Activated CD8-positive, alpha-beta memory T cell treated with anti-CD3 and anti-CD28 coated beads, Interleukin-2, amount 10 ng/mL, durations not matched to agents 7 days and 5 days (primary cell): ENCODE measurements around the gene PSRC1. TPM values are rescaled to one million over a fixed set of nuclear protein-coding genes. Genes with fewer than 3 reads are reported as not detected.

ENCODE experiments used
- ATAC-seq: fragments of 150-1000 bp; cut with Tn5 transposase; one replicate; pipeline ENCODE4 v1.10.0; 2021; ENCODE audit warnings: moderate library complexity
- CTCF ChIA-PET: fragments of 350-600 bp; sonication (Branson Sonifier 250); formaldehyde crosslinking; loops from one replicate; lab custom pipeline; 2021; ENCODE audit warnings: antibody characterized with exemption; lab: Charles Lee
- DNase-seq: peaks from one replicate; pipeline ENCODE4 v3.0.0-alpha.2; 2020
- H3K27ac Mint-ChIP-seq: one replicate; pipeline ENCODE4 v1.8.0; 2021; ENCODE audit warnings: mild to moderate bottlenecking, mixed read lengths
- H3K27me3 Mint-ChIP-seq: one replicate; pipeline ENCODE4 v1.8.0; 2021; ENCODE audit warnings: mixed read lengths
- H3K36me3 Mint-ChIP-seq: one replicate; pipeline ENCODE4 v1.8.0; 2021; ENCODE audit warnings: mild to moderate bottlenecking, mixed read lengths
- H3K4me1 Mint-ChIP-seq: one replicate; pipeline ENCODE4 v1.8.0; 2021; ENCODE audit warnings: mixed read lengths
- H3K4me3 Mint-ChIP-seq: one replicate; pipeline ENCODE4 v1.8.0; 2021; ENCODE audit warnings: mild to moderate bottlenecking, moderate library complexity, mixed read lengths
- H3K9me3 Mint-ChIP-seq: one replicate; pipeline ENCODE4 v1.8.0; 2022; ENCODE audit warnings: low read depth, mixed read lengths
- total RNA-seq, 2 experiments: library from RNA; stranded (reverse); gene quantifications; one replicate each; pipeline ENCODE4 v1.2.3, GENCODE V29; 2021

Gene PSRC1
- total RNA-seq, 2 experiments from 2014 or later = 19.6 to 36.1 TPM

DNA sequence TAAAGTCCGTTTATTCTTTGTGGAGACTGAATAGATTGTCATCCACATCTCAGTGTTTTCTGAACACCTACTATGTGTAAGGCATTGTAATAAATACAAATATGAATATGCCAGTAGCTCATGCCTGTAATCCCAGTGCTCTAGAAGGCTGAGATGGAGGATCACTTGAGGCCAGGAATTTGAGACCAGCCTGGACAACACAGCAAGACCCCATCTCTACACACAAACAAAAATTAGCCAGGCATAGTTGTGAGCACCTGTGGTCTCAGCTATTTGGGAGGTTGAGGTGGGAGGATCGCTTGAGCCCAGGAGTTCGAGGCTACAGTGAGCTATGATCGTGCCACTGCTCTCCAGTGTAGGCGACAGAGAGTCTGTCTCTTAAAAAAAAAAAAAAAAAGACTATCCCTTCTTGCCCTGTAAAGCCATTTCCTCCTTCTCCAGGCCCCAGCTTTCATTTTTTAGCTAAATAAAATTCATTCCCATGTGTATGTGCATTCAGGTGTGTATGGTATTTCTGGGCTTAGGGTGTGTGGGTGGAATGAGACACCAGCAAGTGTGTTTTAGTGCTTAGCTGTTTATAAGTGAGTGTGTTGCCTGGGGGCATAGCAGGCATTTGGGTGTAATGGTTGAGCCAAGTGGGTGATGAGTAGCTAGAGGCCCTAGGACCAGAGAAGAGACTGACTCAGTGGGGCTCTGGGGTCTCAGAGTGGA lies 25.8 kb downstream of the PSRC1 start:
- ATAC-seq = no peak
- H3K4me3 Mint-ChIP-seq = no peak overlapping the region
- DNase-seq = no peak
- CTCF ChIA-PET = interaction anchor here (1.3 to 1.9 kb wide), 2 partner anchors 20 to 141 kb away, joined by 8 to 10 read pairs; partner anchors contain the start of gene SORT1
- no peaks in the 10 kb centered on the region for H3K36me3 Mint-ChIP-seq
- H3K9me3 Mint-ChIP-seq = no peaks in the 10 kb centered on the region
- no peaks in the 10 kb centered on the region for H3K4me1 Mint-ChIP-seq
- H3K27ac Mint-ChIP-seq = no peak overlapping the region
- no peaks in the 10 kb centered on the region for H3K27me3 Mint-ChIP-seq

DNA sequence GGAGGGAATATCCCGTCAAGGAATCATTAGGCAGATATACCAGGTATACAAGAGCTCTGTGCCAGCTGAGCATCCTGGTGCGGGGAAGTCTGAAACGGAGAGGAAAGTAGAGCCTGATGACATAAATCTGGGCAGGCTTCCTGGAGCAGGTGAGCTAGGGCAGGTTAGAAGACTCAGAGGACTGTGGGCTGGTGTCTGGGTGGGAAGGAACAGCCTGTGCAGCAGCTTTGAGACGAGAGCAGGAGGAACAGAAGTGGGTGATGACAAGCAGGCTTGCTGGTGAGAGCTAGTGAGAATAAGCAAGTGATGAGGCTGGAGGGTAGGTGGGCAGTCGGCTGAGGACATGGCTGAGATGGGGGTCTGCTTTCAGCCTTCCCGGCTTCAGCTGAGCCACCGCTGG lies 26.9 kb downstream of the PSRC1 start:
- no peaks in the 10 kb centered on the region for H3K36me3 Mint-ChIP-seq
- no peaks in the 10 kb centered on the region for H3K27me3 Mint-ChIP-seq
- H3K4me3 Mint-ChIP-seq = no peak overlapping the region
- H3K27ac Mint-ChIP-seq = no peak overlapping the region
- H3K9me3 Mint-ChIP-seq = no peaks in the 10 kb centered on the region
- no peak for ATAC-seq
- H3K4me1 Mint-ChIP-seq = no peaks in the 10 kb centered on the region
- CTCF ChIA-PET = interaction anchor here (1.9 to 2.9 kb wide), 2 partner anchors 9 to 21 kb away, joined by 8 to 15 read pairs; no protein-coding TSS in a partner anchor
- DNase-seq = no peak

DNA sequence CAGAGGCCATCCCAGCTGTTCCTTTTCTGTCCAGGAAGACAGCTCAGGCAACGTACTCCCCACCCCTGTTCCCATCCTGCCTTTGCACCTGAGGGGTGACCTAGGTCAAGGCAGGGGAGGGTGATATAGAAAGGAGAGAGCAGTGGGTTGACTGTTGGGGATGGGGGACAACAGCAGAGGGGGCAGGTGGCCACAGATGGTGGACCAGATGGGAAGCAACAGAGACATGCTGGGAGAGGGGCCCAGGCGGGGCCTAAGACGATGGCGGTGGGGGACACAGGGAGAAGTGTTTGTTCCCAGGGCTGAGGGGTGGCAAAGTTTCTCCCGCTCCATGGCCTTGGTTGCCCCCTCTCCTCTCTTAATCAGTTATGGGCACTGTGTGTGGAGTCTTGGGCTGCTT lies 27.3 kb downstream of the PSRC1 start:
- CTCF ChIA-PET = interaction anchor here (1.0 to 2.9 kb wide), 3 partner anchors 9 to 144 kb away, joined by 4 to 15 read pairs (median 5); partner anchors contain the start of gene SORT1
- DNase-seq = no peak
- peaks cover 3% of the 10 kb centered on the region for H3K27me3 Mint-ChIP-seq
- ATAC-seq = no peak
- H3K27ac Mint-ChIP-seq = no peak overlapping the region
- no peaks in the 10 kb centered on the region for H3K36me3 Mint-ChIP-seq
- H3K4me3 Mint-ChIP-seq = no peak overlapping the region
- H3K9me3 Mint-ChIP-seq = no peaks in the 10 kb centered on the region
- H3K4me1 Mint-ChIP-seq = no peaks in the 10 kb centered on the region

DNA sequence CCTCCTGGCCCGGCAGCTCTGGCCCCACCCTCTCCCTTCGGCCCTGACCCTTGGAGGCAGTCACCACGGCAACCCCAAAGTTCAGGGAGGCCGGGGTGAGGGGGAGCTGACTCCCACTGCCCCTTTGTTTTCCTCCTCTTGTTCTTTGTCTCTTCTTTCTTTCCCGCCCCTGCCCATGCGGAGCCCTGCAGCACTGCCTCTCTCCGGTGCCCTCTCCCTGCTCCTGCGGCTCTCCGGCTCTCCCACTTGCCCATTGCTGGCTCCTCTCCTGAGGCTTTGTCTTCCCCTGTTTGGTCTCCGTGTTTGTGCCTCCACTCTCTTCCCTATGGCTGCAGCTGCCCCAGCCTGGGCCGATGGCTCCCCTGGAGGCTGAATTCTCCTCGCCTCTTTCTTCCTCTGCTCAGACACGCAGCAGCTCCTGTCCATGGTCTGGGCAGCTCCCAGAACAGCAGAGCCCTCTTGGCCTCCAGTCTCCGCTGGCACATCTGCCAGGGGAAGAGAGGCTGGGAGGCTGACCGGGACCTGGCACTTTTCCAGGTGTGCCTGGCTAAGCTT lies 27.8 kb downstream of the PSRC1 start:
- no peak overlapping the region for H3K27ac Mint-ChIP-seq
- no peak overlapping the region for H3K4me3 Mint-ChIP-seq
- H3K9me3 Mint-ChIP-seq = no peaks in the 10 kb centered on the region
- DNase-seq (no peak), ATAC-seq (no peak)
- no peaks in the 10 kb centered on the region for H3K36me3 Mint-ChIP-seq
- CTCF ChIA-PET = interaction anchor here (0.9 to 2.9 kb wide), 5 partner anchors 10 to 277 kb away, joined by 3 to 15 read pairs (median 4); partner anchors contain the start of gene SORT1
- no peaks in the 10 kb centered on the region for H3K4me1 Mint-ChIP-seq
- H3K27me3 Mint-ChIP-seq = peaks cover 8% of the 10 kb centered on the region

DNA sequence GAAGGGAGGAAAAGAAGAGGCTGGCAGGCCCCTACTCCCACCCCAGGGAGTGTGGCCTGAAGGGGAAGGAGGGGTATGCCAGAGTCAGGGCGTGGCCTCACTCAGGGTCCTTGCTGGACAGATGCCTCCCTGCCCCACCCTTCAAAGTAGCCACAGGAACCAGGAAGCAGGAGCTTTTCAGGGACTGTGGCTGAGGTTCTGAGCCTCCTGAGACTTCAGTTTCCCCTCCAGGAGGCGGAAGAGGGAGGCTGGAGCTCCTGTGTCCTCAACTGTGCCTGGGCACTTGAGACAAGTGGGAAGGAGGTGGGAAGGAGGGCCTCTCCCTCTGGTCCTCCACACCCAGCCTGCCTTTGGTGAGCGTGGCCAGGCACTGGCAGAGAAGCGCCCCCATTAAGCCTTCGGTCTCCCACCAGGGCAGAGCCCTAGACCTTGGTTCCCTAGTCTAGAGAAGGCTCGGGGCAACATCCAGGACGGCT lies 28.3 kb downstream of the PSRC1 start:
- Mint-ChIP-seq H3K27ac (no peak overlapping the region), H3K36me3 (no peaks in the 10 kb centered on the region), H3K27me3 (peaks cover 10% of the 10 kb centered on the region), H3K9me3 (no peaks in the 10 kb centered on the region), H3K4me1 (no peaks in the 10 kb centered on the region), H3K4me3 (no peak overlapping the region)
- ATAC-seq (no peak), DNase-seq (no peak)
- CTCF ChIA-PET = interaction anchor here (0.6 to 2.9 kb wide), 6 partner anchors 10 to 278 kb away, joined by 3 to 15 read pairs (median 4); partner anchors contain the start of gene SORT1

DNA sequence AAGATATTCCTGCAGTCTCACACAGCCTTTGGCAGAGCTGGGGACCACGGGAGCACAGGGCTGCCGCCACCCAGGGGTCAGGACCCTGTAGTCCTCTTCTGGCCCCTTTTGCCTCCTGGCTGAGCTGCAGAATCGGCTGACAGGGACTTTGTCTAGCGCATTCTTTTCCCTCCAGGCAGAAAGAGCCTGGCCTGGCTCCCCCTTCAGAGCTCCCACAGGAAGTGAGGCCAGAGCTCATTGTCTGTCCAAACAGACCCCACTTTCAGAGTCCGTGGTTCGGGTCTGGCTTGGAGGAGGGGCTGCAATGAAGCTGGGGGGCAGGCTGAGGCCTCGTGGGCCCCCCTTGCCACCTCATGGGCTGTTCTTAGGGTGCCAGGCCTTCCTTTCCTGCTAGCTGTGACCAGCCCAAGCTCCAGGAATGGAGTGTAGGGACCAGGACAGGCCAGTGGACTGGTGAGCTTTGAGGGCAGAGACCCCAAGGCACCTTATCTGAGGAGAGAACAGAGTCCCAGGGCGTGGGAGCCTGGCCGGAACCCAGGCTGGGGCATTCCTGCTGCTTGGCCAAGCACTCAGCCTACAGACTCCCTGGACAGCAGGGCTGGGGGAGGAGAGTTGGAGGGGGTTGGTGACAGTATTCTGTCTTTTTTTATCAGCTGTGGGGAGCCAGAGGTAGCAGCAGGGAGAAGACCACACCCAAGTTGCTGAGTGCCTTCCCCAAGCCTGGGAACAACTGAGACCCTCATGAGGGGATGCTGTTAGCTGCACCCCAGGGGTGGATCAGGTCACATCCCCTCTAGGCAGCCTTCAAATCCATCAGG lies 28.9 kb downstream of the PSRC1 start:
- ATAC-seq = no peak
- no peak for DNase-seq
- Mint-ChIP-seq H3K27ac (no peak overlapping the region), H3K9me3 (no peaks in the 10 kb centered on the region), H3K4me1 (peaks cover 3% of the 10 kb centered on the region), H3K4me3 (no peak overlapping the region), H3K36me3 (no peaks in the 10 kb centered on the region), H3K27me3 (peaks cover 10% of the 10 kb centered on the region)
- CTCF ChIA-PET = interaction anchor here (0.6 to 2.9 kb wide), 7 partner anchors 11 to 152 kb away, joined by 3 to 15 read pairs (median 3); partner anchors contain the start of gene SORT1

DNA sequence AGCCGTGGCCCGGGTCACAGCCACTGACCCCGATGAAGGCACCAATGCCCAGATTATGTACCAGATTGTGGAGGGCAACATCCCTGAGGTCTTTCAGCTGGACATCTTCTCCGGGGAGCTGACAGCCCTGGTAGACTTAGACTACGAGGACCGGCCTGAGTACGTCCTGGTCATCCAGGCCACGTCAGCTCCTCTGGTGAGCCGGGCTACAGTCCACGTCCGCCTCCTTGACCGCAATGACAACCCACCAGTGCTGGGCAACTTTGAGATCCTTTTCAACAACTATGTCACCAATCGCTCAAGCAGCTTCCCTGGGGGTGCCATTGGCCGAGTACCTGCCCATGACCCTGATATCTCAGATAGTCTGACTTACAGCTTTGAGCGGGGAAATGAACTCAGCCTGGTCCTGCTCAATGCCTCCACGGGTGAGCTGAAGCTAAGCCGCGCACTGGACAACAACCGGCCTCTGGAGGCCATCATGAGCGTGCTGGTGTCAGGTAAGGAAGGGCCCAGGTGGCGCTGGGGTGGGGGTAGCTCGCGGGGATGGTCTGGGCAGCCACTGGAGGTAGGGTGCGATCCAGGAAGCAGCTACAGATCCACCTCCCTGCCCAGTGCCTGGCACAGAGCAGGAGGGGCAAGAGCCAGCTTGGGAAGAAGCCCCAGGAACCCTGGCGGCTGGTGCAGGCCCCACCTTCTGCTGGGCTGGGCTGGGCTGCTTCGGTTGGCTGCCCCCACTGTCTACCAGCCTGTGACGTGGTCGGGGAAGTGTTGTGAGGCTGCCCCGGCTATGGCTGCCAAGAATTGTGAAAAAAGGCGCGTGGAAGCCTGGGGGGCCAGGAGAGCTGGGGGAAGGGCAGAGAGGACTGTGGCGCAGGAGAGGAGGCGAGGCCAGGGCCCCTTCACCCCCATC lies 29.8 kb downstream of the PSRC1 start:
- no peaks in the 10 kb centered on the region for H3K36me3 Mint-ChIP-seq
- CTCF ChIA-PET = interaction anchor here (0.8 to 2.9 kb wide), 5 partner anchors 12 to 153 kb away, joined by 3 to 15 read pairs (median 3); no protein-coding TSS in a partner anchor
- H3K9me3 Mint-ChIP-seq = no peaks in the 10 kb centered on the region
- DNase-seq = no peak
- H3K27ac Mint-ChIP-seq = no peak overlapping the region
- H3K4me1 Mint-ChIP-seq = peaks cover 6% of the 10 kb centered on the region
- no peak overlapping the region for H3K4me3 Mint-ChIP-seq
- no peak for ATAC-seq
- peaks cover 11% of the 10 kb centered on the region for H3K27me3 Mint-ChIP-seq

DNA sequence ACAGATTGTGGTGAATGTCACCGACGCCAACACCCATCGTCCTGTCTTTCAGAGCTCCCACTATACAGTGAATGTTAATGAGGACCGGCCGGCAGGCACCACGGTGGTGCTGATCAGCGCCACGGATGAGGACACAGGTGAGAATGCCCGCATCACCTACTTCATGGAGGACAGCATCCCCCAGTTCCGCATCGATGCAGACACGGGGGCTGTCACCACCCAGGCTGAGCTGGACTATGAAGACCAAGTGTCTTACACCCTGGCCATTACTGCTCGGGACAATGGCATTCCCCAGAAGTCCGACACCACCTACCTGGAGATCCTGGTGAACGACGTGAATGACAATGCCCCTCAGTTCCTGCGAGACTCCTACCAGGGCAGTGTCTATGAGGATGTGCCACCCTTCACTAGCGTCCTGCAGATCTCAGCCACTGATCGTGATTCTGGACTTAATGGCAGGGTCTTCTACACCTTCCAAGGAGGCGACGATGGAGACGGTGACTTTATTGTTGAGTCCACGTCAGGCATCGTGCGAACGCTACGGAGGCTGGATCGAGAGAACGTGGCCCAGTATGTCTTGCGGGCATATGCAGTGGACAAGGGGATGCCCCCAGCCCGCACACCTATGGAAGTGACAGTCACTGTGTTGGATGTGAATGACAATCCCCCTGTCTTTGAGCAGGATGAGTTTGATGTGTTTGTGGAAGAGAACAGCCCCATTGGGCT lies 30.6 kb downstream of the PSRC1 start:
- H3K27me3 Mint-ChIP-seq = peaks cover 14% of the 10 kb centered on the region
- ATAC-seq = no peak
- no peak overlapping the region for H3K4me3 Mint-ChIP-seq
- CTCF ChIA-PET = interaction anchor here (1.4 kb wide), 1 partner anchor 148 kb away, joined by 3 read pairs; no protein-coding TSS in a partner anchor
- no peak overlapping the region for H3K27ac Mint-ChIP-seq
- DNase-seq = no peak
- H3K4me1 Mint-ChIP-seq = peaks cover 6% of the 10 kb centered on the region
- H3K9me3 Mint-ChIP-seq = no peaks in the 10 kb centered on the region
- H3K36me3 Mint-ChIP-seq = no peaks in the 10 kb centered on the region

DNA sequence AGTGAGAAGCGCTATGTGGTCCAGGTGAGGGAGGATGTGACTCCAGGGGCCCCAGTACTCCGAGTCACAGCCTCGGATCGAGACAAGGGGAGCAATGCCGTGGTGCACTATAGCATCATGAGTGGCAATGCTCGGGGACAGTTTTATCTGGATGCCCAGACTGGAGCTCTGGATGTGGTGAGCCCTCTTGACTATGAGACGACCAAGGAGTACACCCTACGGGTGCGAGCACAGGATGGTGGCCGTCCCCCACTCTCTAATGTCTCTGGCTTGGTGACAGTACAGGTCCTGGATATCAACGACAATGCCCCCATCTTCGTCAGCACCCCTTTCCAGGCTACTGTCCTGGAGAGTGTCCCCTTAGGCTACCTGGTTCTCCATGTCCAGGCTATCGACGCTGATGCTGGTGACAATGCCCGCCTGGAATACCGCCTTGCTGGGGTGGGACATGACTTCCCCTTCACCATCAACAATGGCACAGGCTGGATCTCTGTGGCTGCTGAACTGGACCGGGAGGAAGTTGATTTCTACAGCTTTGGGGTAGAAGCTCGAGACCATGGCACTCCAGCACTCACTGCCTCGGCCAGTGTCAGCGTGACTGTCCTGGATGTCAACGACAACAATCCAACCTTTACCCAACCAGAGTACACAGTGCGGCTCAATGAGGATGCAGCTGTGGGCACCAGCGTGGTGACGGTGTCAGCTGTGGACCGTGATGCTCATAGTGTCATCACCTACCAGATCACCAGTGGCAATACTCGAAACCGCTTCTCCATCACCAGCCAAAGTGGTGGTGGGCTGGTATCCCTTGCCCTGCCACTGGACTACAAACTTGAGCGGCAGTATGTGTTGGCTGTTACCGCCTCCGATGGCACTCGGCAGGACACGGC lies 31.4 kb downstream of the PSRC1 start:
- H3K27ac Mint-ChIP-seq = no peak overlapping the region
- no peaks in the 10 kb centered on the region for H3K9me3 Mint-ChIP-seq
- CTCF ChIA-PET = interaction anchor here (2.1 kb wide), 1 partner anchor 281 kb away, joined by 8 read pairs; no protein-coding TSS in a partner anchor
- peaks cover 6% of the 10 kb centered on the region for H3K4me1 Mint-ChIP-seq
- H3K27me3 Mint-ChIP-seq = peaks cover 18% of the 10 kb centered on the region
- DNase-seq (no peak), ATAC-seq (no peak)
- H3K4me3 Mint-ChIP-seq = no peak overlapping the region
- H3K36me3 Mint-ChIP-seq = no peaks in the 10 kb centered on the region

DNA sequence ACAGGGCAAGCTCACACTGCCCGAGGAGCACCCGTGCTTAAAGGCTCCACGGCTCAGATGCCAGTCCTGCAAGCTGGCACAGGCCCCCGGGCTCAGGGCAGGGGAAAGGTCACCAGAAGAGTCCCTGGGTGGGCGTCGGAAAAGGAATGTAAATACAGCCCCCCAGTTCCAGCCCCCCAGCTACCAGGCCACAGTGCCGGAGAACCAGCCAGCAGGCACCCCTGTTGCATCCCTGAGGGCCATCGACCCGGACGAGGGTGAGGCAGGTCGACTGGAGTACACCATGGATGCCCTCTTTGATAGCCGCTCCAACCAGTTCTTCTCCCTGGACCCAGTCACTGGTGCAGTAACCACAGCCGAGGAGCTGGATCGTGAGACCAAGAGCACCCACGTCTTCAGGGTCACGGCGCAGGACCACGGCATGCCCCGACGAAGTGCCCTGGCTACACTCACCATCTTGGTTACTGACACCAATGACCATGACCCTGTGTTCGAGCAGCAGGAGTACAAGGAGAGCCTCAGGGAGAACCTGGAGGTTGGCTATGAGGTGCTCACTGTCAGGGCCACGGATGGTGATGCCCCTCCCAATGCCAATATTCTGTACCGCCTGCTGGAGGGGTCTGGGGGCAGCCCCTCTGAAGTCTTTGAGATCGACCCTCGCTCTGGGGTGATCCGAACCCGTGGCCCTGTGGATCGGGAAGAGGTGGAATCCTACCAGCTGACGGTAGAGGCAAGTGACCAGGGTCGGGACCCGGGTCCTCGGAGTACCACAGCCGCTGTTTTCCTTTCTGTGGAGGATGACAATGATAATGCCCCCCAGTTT lies 32.3 kb downstream of the PSRC1 start:
- ATAC-seq (no peak), DNase-seq (no peak)
- H3K27ac Mint-ChIP-seq = no peak overlapping the region
- no peaks in the 10 kb centered on the region for H3K36me3 Mint-ChIP-seq
- H3K4me1 Mint-ChIP-seq = peaks cover 6% of the 10 kb centered on the region
- CTCF ChIA-PET = interaction anchor here (1.0 to 2.1 kb wide), 3 partner anchors 11 to 282 kb away, joined by 3 to 8 read pairs (median 4); no protein-coding TSS in a partner anchor
- peaks cover 20% of the 10 kb centered on the region for H3K27me3 Mint-ChIP-seq
- H3K9me3 Mint-ChIP-seq = no peaks in the 10 kb centered on the region
- peak overlapping the region; percentile 51 for H3K4me3 Mint-ChIP-seq
